ENCODE measurements around the gene CENPP. TPM values are rescaled to one million over a fixed set of nuclear protein-coding genes. Genes with fewer than 3 reads are reported as not detected.

Gene CENPP
- total RNA-seq, 1 donor from 2014 or later: 4.5 TPM

- H3K4me3 Mint-ChIP-seq (ENCODE audit: unreplicated experiment): no peak overlapping the region
- H3K27ac Mint-ChIP-seq (ENCODE audit: unreplicated experiment): no peak overlapping the region
- no peak for TF ChIP-seq CTCF (IDR thresholded peaks at IDR 0.05; ENCODE audit: unreplicated experiment)
- H3K4me1 Mint-ChIP-seq (ENCODE audit: unreplicated experiment): peaks cover 7% of the 10 kb centered on the region
- no peaks in the 10 kb centered on the region for H3K36me3 Mint-ChIP-seq (ENCODE audit: low read depth, unreplicated experiment)
- no peaks in the 10 kb centered on the region for H3K27me3 Mint-ChIP-seq (ENCODE audit: unreplicated experiment)
- no peak for DNase-seq (ENCODE audit: low spot score)
- H3K9me3 Mint-ChIP-seq (ENCODE audit: unreplicated experiment): no peaks in the 10 kb centered on the region
These were observed 153.6 kb downstream of the CENPP start for GRCh38 chr9:92479346-92479745.

- TF ChIP-seq CTCF (IDR thresholded peaks at IDR 0.05; ENCODE audit: unreplicated experiment): no peak
- Mint-ChIP-seq H3K27me3 (ENCODE audit: unreplicated experiment) (no peaks in the 10 kb centered on the region), H3K36me3 (ENCODE audit: low read depth, unreplicated experiment) (no peaks in the 10 kb centered on the region), H3K9me3 (ENCODE audit: unreplicated experiment) (no peaks in the 10 kb centered on the region), H3K4me1 (ENCODE audit: unreplicated experiment) (peaks cover 7% of the 10 kb centered on the region), H3K27ac (ENCODE audit: unreplicated experiment) (no peak overlapping the region), H3K4me3 (ENCODE audit: unreplicated experiment) (no peak overlapping the region)
- no peak for DNase-seq (ENCODE audit: low spot score)
These were observed 154.6 kb downstream of the CENPP start for GRCh38 chr9:92480291-92480771.

- DNase-seq (ENCODE audit: low spot score): no peak
- Mint-ChIP-seq H3K36me3 (ENCODE audit: low read depth, unreplicated experiment) (no peaks in the 10 kb centered on the region), H3K9me3 (ENCODE audit: unreplicated experiment) (no peaks in the 10 kb centered on the region), H3K4me3 (ENCODE audit: unreplicated experiment) (no peak overlapping the region), H3K27me3 (ENCODE audit: unreplicated experiment) (no peaks in the 10 kb centered on the region), H3K27ac (ENCODE audit: unreplicated experiment) (no peak overlapping the region), H3K4me1 (ENCODE audit: unreplicated experiment) (peaks cover 7% of the 10 kb centered on the region)
- TF ChIP-seq CTCF (IDR thresholded peaks at IDR 0.05; ENCODE audit: unreplicated experiment): no peak
These were observed 155.4 kb downstream of the CENPP start for GRCh38 chr9:92480986-92481633.

GRCh38 chr9:92482329-92482728 lies 156.6 kb downstream of the CENPP start, which contains the start of gene ASPN:
Gene ASPN (minus strand): TSS chr9:92482506.
- Mint-ChIP-seq H3K27me3 (ENCODE audit: unreplicated experiment) (no peaks in the 10 kb centered on the region), H3K4me3 (ENCODE audit: unreplicated experiment) (no peak within 1 kb of the TSS), H3K27ac (ENCODE audit: unreplicated experiment) (no peak within 1 kb of the TSS), H3K4me1 (ENCODE audit: unreplicated experiment) (peaks cover 7% of the 10 kb centered on the region), H3K9me3 (ENCODE audit: unreplicated experiment) (no peaks in the 10 kb centered on the region), H3K36me3 (ENCODE audit: low read depth, unreplicated experiment) (no peaks in the 10 kb centered on the region)
- TF ChIP-seq CTCF (IDR thresholded peaks at IDR 0.05; ENCODE audit: unreplicated experiment): no peak
- no peak for DNase-seq (ENCODE audit: low spot score)

GRCh38 chr9:92482805-92483204 lies 157.1 kb downstream of the CENPP start:
- H3K36me3 Mint-ChIP-seq (ENCODE audit: low read depth, unreplicated experiment): no peaks in the 10 kb centered on the region
- no peak for DNase-seq (ENCODE audit: low spot score)
- TF ChIP-seq CTCF (IDR thresholded peaks at IDR 0.05; ENCODE audit: unreplicated experiment): no peak
- no peaks in the 10 kb centered on the region for H3K27me3 Mint-ChIP-seq (ENCODE audit: unreplicated experiment)
- peaks cover 7% of the 10 kb centered on the region for H3K4me1 Mint-ChIP-seq (ENCODE audit: unreplicated experiment)
- H3K27ac Mint-ChIP-seq (ENCODE audit: unreplicated experiment): no peak overlapping the region
- H3K4me3 Mint-ChIP-seq (ENCODE audit: unreplicated experiment): no peak overlapping the region
- no peaks in the 10 kb centered on the region for H3K9me3 Mint-ChIP-seq (ENCODE audit: unreplicated experiment)

All from endothelial cell (in vitro differentiated cells).